ENCODE results near the gene SART3.
"Not testable (repeated sequence)": the region's sequence is repeated elsewhere in the genome, so short reads cannot be mapped to it uniquely, and the experiment has no call there.

The SART3 gene

GRCh38 chr12:108502922-108503321, 58.1 kb downstream of the SART3 start:
- in situ Hi-C loops (cut with MboI; ENCODE audit: low sequenced_read_pairs) = no loop called here

- in situ Hi-C loops (cut with MboI; ENCODE audit: low sequenced_read_pairs) = no loop called here
Observed at GRCh38 chr12:108498136-108498535, 62.8 kb downstream of the SART3 start.

- in situ Hi-C loops (cut with MboI; ENCODE audit: low sequenced_read_pairs) = no loop called here
Observed at GRCh38 chr12:108495823-108496579, 65.0 kb downstream of the SART3 start.

- in situ Hi-C loops (cut with MboI; ENCODE audit: low sequenced_read_pairs) = no loop called here
Observed at GRCh38 chr12:108495054-108495453, 65.9 kb downstream of the SART3 start.

- in situ Hi-C loops (cut with MboI; ENCODE audit: low sequenced_read_pairs) = no loop called here
Observed at GRCh38 chr12:108491256-108491655, 69.7 kb downstream of the SART3 start.

- in situ Hi-C loops (cut with MboI; ENCODE audit: low sequenced_read_pairs) = not testable (repeated sequence)
Observed at GRCh38 chr12:108487029-108487428, 73.9 kb downstream of the SART3 start.

- in situ Hi-C loops (cut with MboI; ENCODE audit: low sequenced_read_pairs) = not testable (repeated sequence)
Observed at GRCh38 chr12:108485371-108485770, 75.6 kb downstream of the SART3 start.

- in situ Hi-C loops (cut with MboI; ENCODE audit: low sequenced_read_pairs) = no loop called here
Observed at GRCh38 chr12:108484845-108485244, 76.1 kb downstream of the SART3 start.

- in situ Hi-C loops (cut with MboI; ENCODE audit: low sequenced_read_pairs) = no loop called here
Observed at GRCh38 chr12:108484431-108484830, 76.5 kb downstream of the SART3 start.

GRCh38 chr12:108483213-108484059, 77.5 kb downstream of the SART3 start:
- in situ Hi-C loops (cut with MboI; ENCODE audit: low sequenced_read_pairs) = no loop called here

- in situ Hi-C loops (cut with MboI; ENCODE audit: low sequenced_read_pairs) = no loop called here
Observed at GRCh38 chr12:108482717-108483212, 78.2 kb downstream of the SART3 start.

GRCh38 chr12:108479364-108480070, 81.5 kb downstream of the SART3 start:
- in situ Hi-C loops (cut with MboI; ENCODE audit: low sequenced_read_pairs) = no loop called here

- in situ Hi-C loops (cut with MboI; ENCODE audit: low sequenced_read_pairs) = no loop called here
Observed at GRCh38 chr12:108478611-108479206, 82.3 kb downstream of the SART3 start.

- in situ Hi-C loops (cut with MboI; ENCODE audit: low sequenced_read_pairs) = no loop called here
Observed at GRCh38 chr12:108477881-108478259, 83.1 kb downstream of the SART3 start.

GRCh38 chr12:108477055-108477880, 83.7 kb downstream of the SART3 start:
- in situ Hi-C loops (cut with MboI; ENCODE audit: low sequenced_read_pairs) = no loop called here

- in situ Hi-C loops (cut with MboI; ENCODE audit: low sequenced_read_pairs) = no loop called here
Observed at GRCh38 chr12:108475396-108475795, 85.6 kb downstream of the SART3 start.

- in situ Hi-C loops (cut with MboI; ENCODE audit: low sequenced_read_pairs) = no loop called here
Observed at GRCh38 chr12:108473400-108474055, 87.4 kb downstream of the SART3 start.

Measured in hTERT RPE-1 (cell line).